Neural progenitor cell (in vitro differentiated cells): ENCODE measurements around the gene SPOCK1. TPM values are rescaled to one million over a fixed set of nuclear protein-coding genes. Genes with fewer than 3 reads are reported as not detected.

Experiments used
- DNase-seq: peaks from one replicate; pipeline ENCODE4 v3.0.0-alpha.2; 2016; ENCODE audit warnings: low spot score
- H2AFZ ChIP-seq: fragments of 200-600 bp; sonication (generic); replicated peaks from 2 replicates; pipeline ENCODE4 v1.6.1; 2016; ENCODE audit warnings: antibody characterized with exemption
- H3F3A ChIP-seq: fragments of 200-600 bp; sonication (generic); 2 replicates; pipeline ENCODE4 v1.6.1; 2016; ENCODE audit warnings: antibody characterized with exemption, low read depth
- H3K27ac ChIP-seq: fragments of 200-600 bp; sonication (generic); 2 replicates; pipeline ENCODE4 v1.5.1; 2016; ENCODE audit warnings: mild to moderate bottlenecking
- H3K27me3 ChIP-seq: fragments of 200-600 bp; sonication (generic); 2 replicates; pipeline ENCODE4 v1.6.1; 2016; ENCODE audit warnings: mild to moderate bottlenecking, moderate library complexity
- H3K36me3 ChIP-seq: fragments of 200-600 bp; sonication (generic); 2 replicates; pipeline ENCODE4 v1.5.1; 2016
- H3K4me1 ChIP-seq: fragments of 200-600 bp; sonication (generic); 2 replicates; pipeline ENCODE4 v1.6.1; 2016; ENCODE audit warnings: mixed run types
- H3K4me2 ChIP-seq: fragments of 200-600 bp; sonication (generic); 2 replicates; pipeline ENCODE4 v1.6.1; 2016
- H3K4me3 ChIP-seq: fragments of 200-600 bp; sonication (generic); 2 replicates; pipeline ENCODE4 v1.5.1; 2016
- H3K79me2 ChIP-seq: fragments of 200-600 bp; sonication (generic); 2 replicates; pipeline ENCODE4 v1.6.1; 2016; ENCODE audit warnings: low read depth
- H3K9ac ChIP-seq: fragments of 200-600 bp; sonication (generic); 2 replicates; pipeline ENCODE4 v1.6.1; 2016
- H3K9me3 ChIP-seq: fragments of 200-600 bp; sonication (generic); 2 replicates; pipeline ENCODE4 v1.5.1; 2016; ENCODE audit warnings: low read depth
- H4K20me1 ChIP-seq: fragments of 200-600 bp; sonication (generic); 2 replicates; pipeline ENCODE4 v1.6.1; 2016; ENCODE audit warnings: low read depth
- H3K27ac Mint-ChIP-seq: 3 replicates; pipeline ENCODE4 v1.8.0; 2021; ENCODE audit warnings: mixed read lengths
- H3K27me3 Mint-ChIP-seq: 2 replicates; pipeline ENCODE4 v1.8.0; 2022; ENCODE audit warnings: low read depth, mild to moderate bottlenecking, inconsistent platforms, moderate library complexity, mixed read lengths; ENCODE audit not compliant: insufficient read depth
- H3K36me3 Mint-ChIP-seq: 3 replicates; pipeline ENCODE4 v1.8.0; 2021; ENCODE audit warnings: mixed read lengths
- H3K4me1 Mint-ChIP-seq: 3 replicates; pipeline ENCODE4 v1.8.0; 2021; ENCODE audit warnings: mixed read lengths
- H3K4me3 Mint-ChIP-seq: 3 replicates; pipeline ENCODE4 v1.8.0; 2021; ENCODE audit warnings: mild to moderate bottlenecking, moderate library complexity, mixed read lengths
- H3K9me3 Mint-ChIP-seq: 3 replicates; pipeline ENCODE4 v1.8.0; 2020; ENCODE audit warnings: mixed read lengths
- CTCF ChIP-seq: fragments of 200-600 bp; sonication (generic); IDR thresholded peaks from 2 replicates; pipeline ENCODE4 v1.5.1; 2017; ENCODE audit warnings: antibody characterized with exemption, mild to moderate bottlenecking
- EZH2 ChIP-seq: fragments of 200-600 bp; sonication (generic); IDR thresholded peaks from 2 replicates; pipeline ENCODE4 v1.6.1; 2017; ENCODE audit warnings: antibody characterized with exemption, mild to moderate bottlenecking, moderate library complexity
- EZH2phosphoT487 ChIP-seq: fragments of 200-600 bp; sonication (generic); IDR thresholded peaks from 2 replicates; pipeline ENCODE4 v1.6.1; 2017; ENCODE audit warnings: antibody characterized with exemption
- total RNA-seq: library from RNA; depleted of rRNA; stranded (reverse); fragments of >200 nt; gene quantifications from 2 replicates; pipeline ENCODE4 v1.2.3, GENCODE V29; 2015; ENCODE audit warnings: low replicate concordance

The SPOCK1 gene
- total RNA-seq, 1 donor from 2014 or later, result 6.9 TPM

- peaks cover 8% of the 10 kb centered on the region for H3K4me1 Mint-ChIP-seq
- Histone ChIP-seq H3K9me3 (no peaks in the 10 kb centered on the region), H3F3A (no peaks in the 10 kb centered on the region), H3K27ac (no peak overlapping the region), H3K4me3 (no peak overlapping the region), H2AFZ (no peak overlapping the region), H3K79me2 (no peaks in the 10 kb centered on the region), H4K20me1 (no peaks in the 10 kb centered on the region), H3K27me3 (no peaks in the 10 kb centered on the region), H3K4me1 (no peaks in the 10 kb centered on the region), H3K9ac (no peak overlapping the region), H3K4me2 (no peak overlapping the region), H3K36me3 (no peaks in the 10 kb centered on the region)
- H3K36me3 Mint-ChIP-seq, result no peaks in the 10 kb centered on the region
- DNase-seq, result no peak
- H3K27me3 Mint-ChIP-seq, result peaks cover 3% of the 10 kb centered on the region
- H3K4me3 Mint-ChIP-seq, result no peak overlapping the region
- H3K9me3 Mint-ChIP-seq, result no peaks in the 10 kb centered on the region
- no peak overlapping the region for H3K27ac Mint-ChIP-seq
- TF ChIP-seq CTCF (no peak), EZH2 (no peak), EZH2phosphoT487 (no peak)
Observed at GRCh38 chr5:137214446-137215189, 284.5 kb downstream of the SPOCK1 start.

GRCh38 chr5:137212471-137212870 lies 286.7 kb downstream of the SPOCK1 start:
- H4K20me1 ChIP-seq, result no peaks in the 10 kb centered on the region
- Mint-ChIP-seq H3K27me3 (peaks cover 3% of the 10 kb centered on the region), H3K4me1 (peaks cover 8% of the 10 kb centered on the region), H3K4me3 (no peak overlapping the region), H3K27ac (no peak overlapping the region), H3K9me3 (no peaks in the 10 kb centered on the region), H3K36me3 (no peaks in the 10 kb centered on the region)
- no peak for TF ChIP-seq CTCF
- TF ChIP-seq EZH2phosphoT487, result no peak
- no peak overlapping the region for H2AFZ ChIP-seq
- no peak overlapping the region for H3K4me3 ChIP-seq
- no peaks in the 10 kb centered on the region for H3K27me3 ChIP-seq
- no peak for DNase-seq
- no peaks in the 10 kb centered on the region for H3K79me2 ChIP-seq
- no peaks in the 10 kb centered on the region for H3F3A ChIP-seq
- H3K36me3 ChIP-seq, result no peaks in the 10 kb centered on the region
- H3K4me1 ChIP-seq, result no peaks in the 10 kb centered on the region
- no peak overlapping the region for H3K27ac ChIP-seq
- no peak overlapping the region for H3K4me2 ChIP-seq
- H3K9me3 ChIP-seq, result no peaks in the 10 kb centered on the region
- no peak overlapping the region for H3K9ac ChIP-seq

GRCh38 chr5:137209232-137209809 lies 289.8 kb downstream of the SPOCK1 start:
- Histone ChIP-seq H3K4me2 (no peak overlapping the region), H3K4me3 (no peak overlapping the region), H3K27ac (no peak overlapping the region), H3K9ac (no peak overlapping the region), H4K20me1 (no peaks in the 10 kb centered on the region), H3K36me3 (no peaks in the 10 kb centered on the region), H3K4me1 (no peaks in the 10 kb centered on the region), H3K79me2 (no peaks in the 10 kb centered on the region), H3K27me3 (no peaks in the 10 kb centered on the region), H2AFZ (no peak overlapping the region), H3F3A (no peaks in the 10 kb centered on the region), H3K9me3 (no peaks in the 10 kb centered on the region)
- no peak overlapping the region for H3K4me3 Mint-ChIP-seq
- H3K27me3 Mint-ChIP-seq, result peaks cover 3% of the 10 kb centered on the region
- no peaks in the 10 kb centered on the region for H3K36me3 Mint-ChIP-seq
- no peaks in the 10 kb centered on the region for H3K9me3 Mint-ChIP-seq
- H3K27ac Mint-ChIP-seq, result no peak overlapping the region
- no peak for DNase-seq
- H3K4me1 Mint-ChIP-seq, result peaks cover 28% of the 10 kb centered on the region
- TF ChIP-seq EZH2 (no peak), CTCF (no peak), EZH2phosphoT487 (no peak)
